Endodermal cell (in vitro differentiated cells): ENCODE data around the gene SLC16A2. TPM values are rescaled to one million over a fixed set of nuclear protein-coding genes. Genes with fewer than 3 reads are reported as not detected.

Experiments
- DNase-seq: peaks from one replicate; pipeline ENCODE4 v3.0.0-alpha.2; 2017
- H3K27ac ChIP-seq: 2 replicates; pipeline ENCODE4 v1.5.1; 2013; ENCODE audit warnings: mild to moderate bottlenecking, low read depth, low read length, moderate library complexity
- H3K27me3 ChIP-seq: 2 replicates; pipeline ENCODE4 v1.6.1; 2013; ENCODE audit warnings: mild to moderate bottlenecking, low read length, moderate library complexity; ENCODE audit not compliant: insufficient read depth, control insufficient read depth, poor library complexity, severe bottlenecking
- H3K36me3 ChIP-seq: 2 replicates; pipeline ENCODE4 v1.7.0; 2013; ENCODE audit warnings: mild to moderate bottlenecking, low read length, moderate library complexity; ENCODE audit not compliant: control insufficient read depth, insufficient read depth
- H3K4me1 ChIP-seq: one replicate; pipeline ENCODE4 v1.7.0; 2013; ENCODE audit warnings: low read length; ENCODE audit not compliant: control insufficient read depth, insufficient read depth
- H3K4me3 ChIP-seq: 2 replicates; pipeline ENCODE4 v1.5.1; 2013; ENCODE audit warnings: mild to moderate bottlenecking, low read length, moderate library complexity
- H3K9ac ChIP-seq: 2 replicates; pipeline ENCODE4 v1.6.1; 2013; ENCODE audit warnings: mild to moderate bottlenecking, low read length, moderate library complexity; ENCODE audit not compliant: poor library complexity, severe bottlenecking; ENCODE audit errors: extremely low read depth
- H3K9me3 ChIP-seq: 2 replicates; pipeline ENCODE4 v1.6.1; 2013; ENCODE audit warnings: mild to moderate bottlenecking, low read length, moderate library complexity; ENCODE audit not compliant: control insufficient read depth
- H3K27ac Mint-ChIP-seq: 2 replicates; pipeline ENCODE4 v1.8.0; 2020; ENCODE audit warnings: mixed read lengths
- H3K27me3 Mint-ChIP-seq: 2 replicates; pipeline ENCODE4 v1.8.0; 2021; ENCODE audit warnings: mild to moderate bottlenecking, mixed read lengths; ENCODE audit not compliant: insufficient read depth
- H3K36me3 Mint-ChIP-seq: 2 replicates; pipeline ENCODE4 v1.8.0; 2020; ENCODE audit warnings: low read depth, mixed read lengths
- H3K4me1 Mint-ChIP-seq: 2 replicates; pipeline ENCODE4 v1.8.0; 2020; ENCODE audit warnings: mixed read lengths
- H3K4me3 Mint-ChIP-seq: 2 replicates; pipeline ENCODE4 v1.8.0; 2020; ENCODE audit warnings: mild to moderate bottlenecking, moderate library complexity, mixed read lengths
- H3K9me3 Mint-ChIP-seq: 2 replicates; pipeline ENCODE4 v1.8.0; 2020; ENCODE audit warnings: mild to moderate bottlenecking, mixed read lengths
- CTCF ChIP-seq: fragments of 200-600 bp; sonication (generic); conservative IDR thresholded peaks from 2 replicates; pipeline ENCODE4 v1.5.0; 2021; ENCODE audit warnings: antibody characterized with exemption, mild to moderate bottlenecking
- WGBS, 2 experiments: methylation state at CpG; one replicate each; pipeline versions ENCODE4 v1.1.5 to v1.1.7; 2013; ENCODE audit warnings: missing lambda C conversion rate in 2 of 2, mixed read lengths in 1 of 2; ENCODE audit not compliant: insufficient coverage in 1 of 2, insufficient read length in 1 of 2; 5-methylcytosine and 5-hydroxymethylcytosine counted together
- total RNA-seq, 2 donors: library from RNA; stranded (reverse); fragmentation: NEBNext Ultra II Directional in 1 of 2; extraction: Animal tissue kit (Norgen Biotek cat#: 25700) in 1 of 2; gene quantifications; 2 replicates in 1 of 2; 3 replicates in 1 of 2; pipeline ENCODE4 v1.2.1, GENCODE V29; 2021

Gene SLC16A2
- total RNA-seq, 2 donors from 2014 or later = 9.1 to 11.6 TPM

- H3K36me3 Mint-ChIP-seq = no peaks in the 10 kb centered on the region
- H3K27me3 Mint-ChIP-seq = no peaks in the 10 kb centered on the region
- peak; percentile 91 for TF ChIP-seq CTCF
- DNase-seq = peak; percentile 90
- Histone ChIP-seq H3K27ac (no peak overlapping the region), H3K27me3 (no peaks in the 10 kb centered on the region), H3K36me3 (no peaks in the 10 kb centered on the region), H3K4me3 (no peak overlapping the region), H3K9ac (no peak overlapping the region), H3K4me1 (no peaks in the 10 kb centered on the region), H3K9me3 (no peaks in the 10 kb centered on the region)
- H3K27ac Mint-ChIP-seq = no peak overlapping the region
- WGBS, 2 experiments = 20 to 67% methylated on average over 1 of the region's 2 CpGs
- H3K9me3 Mint-ChIP-seq = peaks cover 5% of the 10 kb centered on the region
- no peak overlapping the region for H3K4me3 Mint-ChIP-seq
- H3K4me1 Mint-ChIP-seq = no peaks in the 10 kb centered on the region
Observed at GRCh38 chrX:74382613-74383012, 38.7 kb upstream of the SLC16A2 start.

GRCh38 chrX:74383611-74384010 lies 37.7 kb upstream of the SLC16A2 start:
- Mint-ChIP-seq H3K27ac (no peak overlapping the region), H3K4me3 (no peak overlapping the region), H3K9me3 (peaks cover 5% of the 10 kb centered on the region), H3K4me1 (no peaks in the 10 kb centered on the region), H3K36me3 (no peaks in the 10 kb centered on the region), H3K27me3 (no peaks in the 10 kb centered on the region)
- Histone ChIP-seq H3K36me3 (no peaks in the 10 kb centered on the region), H3K9me3 (no peaks in the 10 kb centered on the region), H3K4me3 (no peak overlapping the region), H3K9ac (no peak overlapping the region), H3K4me1 (no peaks in the 10 kb centered on the region), H3K27me3 (no peaks in the 10 kb centered on the region), H3K27ac (no peak overlapping the region)
- WGBS, 2 experiments = 38% methylated on average over 2 of the region's 2 CpGs; no CpG with 5 or more reads in 1 of the 2 experiments
- TF ChIP-seq CTCF = peak; percentile 75
- DNase-seq = peak; percentile 72

DNA sequence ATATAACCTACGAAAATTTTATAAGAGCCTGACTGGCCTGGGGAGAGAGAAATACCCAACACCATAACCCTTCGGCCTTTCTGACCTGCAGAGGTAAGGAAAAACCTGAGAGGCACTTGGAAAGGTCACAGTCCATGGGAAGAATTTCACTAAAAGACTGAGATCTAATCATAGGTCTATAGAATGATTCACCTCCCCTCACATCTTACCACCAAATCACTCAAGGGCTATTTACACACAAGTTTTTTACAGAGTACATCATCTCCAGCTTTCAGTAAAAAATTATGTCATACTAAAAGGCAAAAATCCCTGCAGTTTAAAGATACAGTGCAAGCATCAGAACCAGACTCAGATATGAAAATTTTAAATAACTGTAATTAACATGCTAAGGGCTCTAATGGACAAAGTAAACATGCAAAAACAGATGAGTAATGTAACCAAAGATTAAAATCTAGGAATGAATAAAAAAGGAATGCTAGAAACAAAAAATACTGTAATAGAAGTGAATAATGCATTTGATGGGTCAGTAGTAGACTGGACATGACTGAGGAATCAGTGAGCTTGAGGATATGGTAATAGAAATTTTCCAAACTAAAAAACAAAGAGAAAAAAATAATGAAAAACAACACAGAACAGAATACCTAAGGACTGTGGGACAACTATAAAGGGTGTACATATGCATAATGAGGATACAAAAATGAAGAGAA lies 32.1 kb upstream of the SLC16A2 start:
- no peaks in the 10 kb centered on the region for H3K36me3 ChIP-seq
- no peaks in the 10 kb centered on the region for H3K27me3 ChIP-seq
- Mint-ChIP-seq H3K36me3 (no peaks in the 10 kb centered on the region), H3K27me3 (peaks cover 1% of the 10 kb centered on the region), H3K4me1 (no peaks in the 10 kb centered on the region), H3K4me3 (no peak overlapping the region), H3K9me3 (peaks cover 11% of the 10 kb centered on the region), H3K27ac (no peak overlapping the region)
- H3K4me1 ChIP-seq = no peaks in the 10 kb centered on the region
- H3K9ac ChIP-seq = no peak overlapping the region
- 100% methylated on average over 1 of the region's 2 CpGs; no CpG with 5 or more reads in 1 of the 2 experiments for WGBS, 2 experiments
- no peak overlapping the region for H3K4me3 ChIP-seq
- no peak for DNase-seq
- H3K9me3 ChIP-seq = no peaks in the 10 kb centered on the region
- no peak for TF ChIP-seq CTCF
- no peak overlapping the region for H3K27ac ChIP-seq
